ENCODE data around the gene KHDC4. TPM values are rescaled to one million over a fixed set of nuclear protein-coding genes. Genes with fewer than 3 reads are reported as not detected.

The KHDC4 gene
- polyA plus RNA-seq, 1 of the 3 experiments (the other 2 are of a cell fraction) = 43.1 TPM

DNA sequence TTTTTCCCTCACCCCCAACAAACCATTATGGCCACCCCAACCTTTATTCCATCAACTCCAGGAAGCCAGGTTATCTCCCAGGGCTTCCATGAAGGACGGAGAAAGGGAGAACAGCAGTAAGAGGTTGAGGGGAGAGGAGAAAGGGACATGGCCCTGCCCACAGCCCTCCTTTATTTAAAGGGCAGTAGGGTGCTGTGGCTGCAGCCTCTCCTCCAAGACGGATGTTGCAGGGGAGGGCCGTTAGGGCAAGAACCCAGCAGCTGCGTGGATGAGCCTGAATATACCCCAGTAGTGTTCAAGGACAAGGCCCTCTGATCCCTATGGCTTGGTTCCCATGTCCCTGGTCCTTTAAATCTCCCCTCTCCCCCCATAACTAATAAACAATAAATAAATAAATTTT, 13.1 kb upstream of the KHDC4 start:
- Histone ChIP-seq H3K9me2 (no peaks in the 10 kb centered on the region), H3K36me3 (replicated peaks in 1 of 2; ENCODE audit: control insufficient read depth in 1 of 2, insufficient read depth in 2 of 2, low read length in 1 of 2) (peaks cover 45 to 51% of the 10 kb centered on the region in 2 experiments), H3K4me1 (ENCODE audit: control insufficient read depth in 1 of 2, insufficient read depth in 2 of 2, low read depth in 1 of 2, low read length in 1 of 2) (no peaks in the 10 kb centered on the region), H2AFZ (ENCODE audit: low read depth) (no peak overlapping the region), H3K4me2 (no peak overlapping the region), H3K4me3 (ENCODE audit: low read depth in 2 of 2, low read length in 1 of 2) (no peak overlapping the region), H3K27me3 (ENCODE audit: insufficient read depth) (no peaks in the 10 kb centered on the region), H3K9me3 (no peaks in the 10 kb centered on the region), H3K9ac (no peak overlapping the region), H3K27ac (ENCODE audit: low read depth in 2 of 2, low read length in 1 of 2) (no peak overlapping the region), H4K20me1 (ENCODE audit: insufficient read depth) (no peaks in the 10 kb centered on the region), H3F3A (replicated peaks; ENCODE audit: insufficient read depth) (peaks cover 53% of the 10 kb centered on the region), H3K79me2 (ENCODE audit: insufficient read depth) (no peaks in the 10 kb centered on the region)
- no peak for DNase-seq
- ChIA-PET POLR2A (interaction anchor here (1.0 kb wide), 1 partner anchor 73 kb away, joined by 3 read pairs; no protein-coding TSS in a partner anchor), CTCF (interaction anchor here (0.8 to 1.8 kb wide), 3 partner anchors 15 to 119 kb away, joined by 3 to 4 read pairs (median 3); no protein-coding TSS in a partner anchor)
- no peak for TF ChIP-seq GATA2 (CRISPR knock-in tag; IDR thresholded peaks at IDR 0.05)
- TF ChIP-seq GABPA (IDR thresholded peaks at IDR 0.05; ENCODE audit: low read depth) = no peak
- no peak for TF ChIP-seq EZH2phosphoT487 (IDR thresholded peaks at IDR 0.05; ENCODE audit: borderline replicate concordance, low read depth)
- TF ChIP-seq, protein P1, sequence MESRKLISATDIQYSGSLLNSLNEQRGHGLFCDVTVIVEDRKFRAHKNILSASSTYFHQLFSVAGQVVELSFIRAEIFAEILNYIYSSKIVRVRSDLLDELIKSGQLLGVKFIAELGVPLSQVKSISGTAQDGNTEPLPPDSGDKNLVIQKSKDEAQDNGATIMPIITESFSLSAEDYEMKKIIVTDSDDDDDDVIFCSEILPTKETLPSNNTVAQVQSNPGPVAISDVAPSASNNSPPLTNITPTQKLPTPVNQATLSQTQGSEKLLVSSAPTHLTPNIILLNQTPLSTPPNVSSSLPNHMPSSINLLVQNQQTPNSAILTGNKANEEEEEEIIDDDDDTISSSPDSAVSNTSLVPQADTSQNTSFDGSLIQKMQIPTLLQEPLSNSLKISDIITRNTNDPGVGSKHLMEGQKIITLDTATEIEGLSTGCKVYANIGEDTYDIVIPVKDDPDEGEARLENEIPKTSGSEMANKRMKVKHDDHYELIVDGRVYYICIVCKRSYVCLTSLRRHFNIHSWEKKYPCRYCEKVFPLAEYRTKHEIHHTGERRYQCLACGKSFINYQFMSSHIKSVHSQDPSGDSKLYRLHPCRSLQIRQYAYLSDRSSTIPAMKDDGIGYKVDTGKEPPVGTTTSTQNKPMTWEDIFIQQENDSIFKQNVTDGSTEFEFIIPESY (IDR thresholded peaks at IDR 0.05; ENCODE audit: borderline replicate concordance, low read depth) = no peak
- no peak for TF ChIP-seq RFX5 (IDR thresholded peaks at IDR 0.05; ENCODE audit: low read length)
- TF ChIP-seq POLR2AphosphoS5 (IDR thresholded peaks at IDR 0.05; ENCODE audit: low read depth, low read length) = no peak
- no peak for TF ChIP-seq FOXM1 (IDR thresholded peaks at IDR 0.05; ENCODE audit: low read depth)
- no peak for TF ChIP-seq TCF12 (IDR thresholded peaks at IDR 0.05)
- 82% methylated on average over 4 of the region's 4 CpGs for WGBS (ENCODE audit: low lambda C conversion rate)

DNA sequence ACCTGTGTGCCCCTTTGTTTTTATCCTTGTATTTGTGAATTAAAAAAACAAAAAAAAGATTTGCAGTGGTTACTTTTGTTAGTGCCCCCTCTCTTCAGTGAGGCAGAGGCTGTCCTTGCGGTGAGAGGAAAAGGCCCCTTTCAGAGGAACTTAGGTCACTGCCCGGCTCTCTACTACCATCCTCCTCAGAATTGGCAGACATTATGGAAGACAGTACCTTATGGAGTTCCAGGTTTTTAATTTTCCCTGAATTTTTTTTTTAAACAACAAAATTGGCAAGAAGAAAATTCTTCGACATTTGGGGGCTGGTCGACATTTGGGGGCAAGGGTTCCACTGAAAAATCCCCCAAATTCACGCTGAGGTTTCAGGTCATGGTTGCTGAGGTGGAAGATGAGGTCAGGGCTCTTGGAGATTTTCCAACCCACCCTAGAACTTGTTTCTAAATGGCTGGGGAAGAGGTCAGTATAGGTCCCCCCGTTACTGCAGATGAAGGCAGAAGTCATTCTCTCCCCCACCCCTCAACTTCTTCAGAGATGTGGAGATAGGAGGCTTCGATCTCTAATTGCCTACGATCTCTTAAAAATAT, 12.5 kb upstream of the KHDC4 start:
- ChIA-PET POLR2A (no interaction called here), CTCF (interaction anchor here (1.0 to 2.6 kb wide), 3 partner anchors 14 to 43 kb away, joined by 3 to 10 read pairs (median 4); no protein-coding TSS in a partner anchor)
- Histone ChIP-seq H3K4me2 (no peak overlapping the region), H3K36me3 (replicated peaks in 1 of 2; ENCODE audit: control insufficient read depth in 1 of 2, insufficient read depth in 2 of 2, low read length in 1 of 2) (peaks cover 39 to 45% of the 10 kb centered on the region in 2 experiments), H3K9me2 (no peaks in the 10 kb centered on the region), H3K9ac (no peak overlapping the region), H3K4me1 (ENCODE audit: control insufficient read depth in 1 of 2, insufficient read depth in 2 of 2, low read depth in 1 of 2, low read length in 1 of 2) (peaks cover 0 to under 1% of the 10 kb centered on the region in 2 experiments; a peak in 1 of 4 replicates), H3K79me2 (ENCODE audit: insufficient read depth) (no peaks in the 10 kb centered on the region), H3K27ac (ENCODE audit: low read depth in 2 of 2, low read length in 1 of 2) (no peak overlapping the region), H3K27me3 (ENCODE audit: insufficient read depth) (no peaks in the 10 kb centered on the region), H3K9me3 (no peaks in the 10 kb centered on the region), H2AFZ (ENCODE audit: low read depth) (no peak overlapping the region), H3K4me3 (ENCODE audit: low read depth in 2 of 2, low read length in 1 of 2) (no peak overlapping the region), H3F3A (replicated peaks; ENCODE audit: insufficient read depth) (peaks cover 50% of the 10 kb centered on the region), H4K20me1 (ENCODE audit: insufficient read depth) (no peaks in the 10 kb centered on the region)
- no peak for DNase-seq
- no peak for TF ChIP-seq ELF1 (IDR thresholded peaks at IDR 0.05)
- TF ChIP-seq RXRA (IDR thresholded peaks at IDR 0.05; ENCODE audit: borderline replicate concordance, low read depth) = no peak
- TF ChIP-seq, protein P2, sequence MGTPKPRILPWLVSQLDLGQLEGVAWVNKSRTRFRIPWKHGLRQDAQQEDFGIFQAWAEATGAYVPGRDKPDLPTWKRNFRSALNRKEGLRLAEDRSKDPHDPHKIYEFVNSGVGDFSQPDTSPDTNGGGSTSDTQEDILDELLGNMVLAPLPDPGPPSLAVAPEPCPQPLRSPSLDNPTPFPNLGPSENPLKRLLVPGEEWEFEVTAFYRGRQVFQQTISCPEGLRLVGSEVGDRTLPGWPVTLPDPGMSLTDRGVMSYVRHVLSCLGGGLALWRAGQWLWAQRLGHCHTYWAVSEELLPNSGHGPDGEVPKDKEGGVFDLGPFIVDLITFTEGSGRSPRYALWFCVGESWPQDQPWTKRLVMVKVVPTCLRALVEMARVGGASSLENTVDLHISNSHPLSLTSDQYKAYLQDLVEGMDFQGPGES (IDR thresholded peaks at IDR 0.05; ENCODE audit: low read depth, low read length) = no peak
- TF ChIP-seq FOXM1 (IDR thresholded peaks at IDR 0.05; ENCODE audit: low read depth) = no peak
- TF ChIP-seq, protein P3, sequence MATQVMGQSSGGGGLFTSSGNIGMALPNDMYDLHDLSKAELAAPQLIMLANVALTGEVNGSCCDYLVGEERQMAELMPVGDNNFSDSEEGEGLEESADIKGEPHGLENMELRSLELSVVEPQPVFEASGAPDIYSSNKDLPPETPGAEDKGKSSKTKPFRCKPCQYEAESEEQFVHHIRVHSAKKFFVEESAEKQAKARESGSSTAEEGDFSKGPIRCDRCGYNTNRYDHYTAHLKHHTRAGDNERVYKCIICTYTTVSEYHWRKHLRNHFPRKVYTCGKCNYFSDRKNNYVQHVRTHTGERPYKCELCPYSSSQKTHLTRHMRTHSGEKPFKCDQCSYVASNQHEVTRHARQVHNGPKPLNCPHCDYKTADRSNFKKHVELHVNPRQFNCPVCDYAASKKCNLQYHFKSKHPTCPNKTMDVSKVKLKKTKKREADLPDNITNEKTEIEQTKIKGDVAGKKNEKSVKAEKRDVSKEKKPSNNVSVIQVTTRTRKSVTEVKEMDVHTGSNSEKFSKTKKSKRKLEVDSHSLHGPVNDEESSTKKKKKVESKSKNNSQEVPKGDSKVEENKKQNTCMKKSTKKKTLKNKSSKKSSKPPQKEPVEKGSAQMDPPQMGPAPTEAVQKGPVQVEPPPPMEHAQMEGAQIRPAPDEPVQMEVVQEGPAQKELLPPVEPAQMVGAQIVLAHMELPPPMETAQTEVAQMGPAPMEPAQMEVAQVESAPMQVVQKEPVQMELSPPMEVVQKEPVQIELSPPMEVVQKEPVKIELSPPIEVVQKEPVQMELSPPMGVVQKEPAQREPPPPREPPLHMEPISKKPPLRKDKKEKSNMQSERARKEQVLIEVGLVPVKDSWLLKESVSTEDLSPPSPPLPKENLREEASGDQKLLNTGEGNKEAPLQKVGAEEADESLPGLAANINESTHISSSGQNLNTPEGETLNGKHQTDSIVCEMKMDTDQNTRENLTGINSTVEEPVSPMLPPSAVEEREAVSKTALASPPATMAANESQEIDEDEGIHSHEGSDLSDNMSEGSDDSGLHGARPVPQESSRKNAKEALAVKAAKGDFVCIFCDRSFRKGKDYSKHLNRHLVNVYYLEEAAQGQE (IDR thresholded peaks at IDR 0.05; ENCODE audit: low read depth, low read length) = no peak
- no peak for TF ChIP-seq TCF12 (IDR thresholded peaks at IDR 0.05)
- no peak for TF ChIP-seq NRF1 (IDR thresholded peaks at IDR 0.05; ENCODE audit: low read depth, low read length)
- no peak for TF ChIP-seq RCOR1 (IDR thresholded peaks at IDR 0.05; ENCODE audit: low read length)
- no peak for TF ChIP-seq MEF2A (IDR thresholded peaks at IDR 0.05; ENCODE audit: borderline replicate concordance, low read depth)
- no peak for TF ChIP-seq TEAD4 (IDR thresholded peaks at IDR 0.05; ENCODE audit: borderline replicate concordance, insufficient read depth)
- TF ChIP-seq FOSL2 (IDR thresholded peaks at IDR 0.05; ENCODE audit: borderline replicate concordance, low read depth) = no peak
- TF ChIP-seq GABPA (IDR thresholded peaks at IDR 0.05; ENCODE audit: low read depth) = no peak
- TF ChIP-seq, protein P4, sequence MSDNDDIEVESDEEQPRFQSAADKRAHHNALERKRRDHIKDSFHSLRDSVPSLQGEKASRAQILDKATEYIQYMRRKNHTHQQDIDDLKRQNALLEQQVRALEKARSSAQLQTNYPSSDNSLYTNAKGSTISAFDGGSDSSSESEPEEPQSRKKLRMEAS (IDR thresholded peaks at IDR 0.05; ENCODE audit: low read depth) = no peak
- no peak for TF ChIP-seq RFX5 (IDR thresholded peaks at IDR 0.05; ENCODE audit: low read length)
- no peak for TF ChIP-seq SIN3A (IDR thresholded peaks at IDR 0.05; ENCODE audit: borderline replicate concordance, low read depth, low read length)
- TF ChIP-seq SMC3 (IDR thresholded peaks at IDR 0.05; ENCODE audit: low read depth, low read length) = no peak
- 95% methylated on average over 8 of the region's 8 CpGs for WGBS (ENCODE audit: low lambda C conversion rate)
